ENCODE measurements around the gene SH3GL1.

The SH3GL1 gene

DNA sequence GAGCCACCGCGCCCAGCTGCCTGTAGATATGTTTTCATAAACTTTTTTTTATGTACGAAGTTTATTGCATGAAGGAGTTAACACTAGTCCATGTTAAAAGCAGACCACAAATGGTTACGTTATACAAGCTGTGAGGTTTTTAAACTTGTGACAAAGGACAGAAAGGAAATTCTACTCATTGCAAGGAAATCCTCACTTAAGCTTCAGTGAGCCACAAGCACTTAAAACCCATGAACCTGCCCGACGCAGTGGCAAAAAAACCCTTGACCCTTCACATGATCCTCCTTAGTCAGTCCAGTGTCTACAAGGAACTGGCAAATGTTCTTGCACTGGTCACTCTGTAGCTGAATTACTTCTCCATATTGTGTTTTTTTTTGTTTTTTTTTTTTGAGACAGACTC is 52.8 kb downstream of the SH3GL1 start:
- DNase-seq (ENCODE audit: low read depth in 2 of 3, low spot score in 1 of 3): no peak

DNA sequence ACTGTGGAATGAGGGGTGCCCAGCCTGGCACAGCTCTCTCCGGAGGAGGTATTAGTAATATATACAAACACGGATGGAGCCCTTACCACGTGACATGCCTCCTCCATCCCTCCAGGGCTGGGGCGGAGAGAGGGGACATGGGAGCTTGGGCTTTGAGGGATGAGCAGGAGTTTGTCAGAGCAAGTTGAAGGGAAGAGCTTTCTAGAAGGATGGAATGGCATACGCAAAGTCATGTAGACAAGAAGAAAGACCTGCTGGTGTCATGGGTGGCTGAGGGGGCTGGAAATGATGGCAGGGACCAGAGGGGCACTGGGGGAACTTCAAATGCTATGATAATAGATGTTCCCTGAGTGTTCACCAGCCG is 54.3 kb downstream of the SH3GL1 start:
- DNase-seq (ENCODE audit: low read depth in 2 of 3, low spot score in 1 of 3): no peak

DNA sequence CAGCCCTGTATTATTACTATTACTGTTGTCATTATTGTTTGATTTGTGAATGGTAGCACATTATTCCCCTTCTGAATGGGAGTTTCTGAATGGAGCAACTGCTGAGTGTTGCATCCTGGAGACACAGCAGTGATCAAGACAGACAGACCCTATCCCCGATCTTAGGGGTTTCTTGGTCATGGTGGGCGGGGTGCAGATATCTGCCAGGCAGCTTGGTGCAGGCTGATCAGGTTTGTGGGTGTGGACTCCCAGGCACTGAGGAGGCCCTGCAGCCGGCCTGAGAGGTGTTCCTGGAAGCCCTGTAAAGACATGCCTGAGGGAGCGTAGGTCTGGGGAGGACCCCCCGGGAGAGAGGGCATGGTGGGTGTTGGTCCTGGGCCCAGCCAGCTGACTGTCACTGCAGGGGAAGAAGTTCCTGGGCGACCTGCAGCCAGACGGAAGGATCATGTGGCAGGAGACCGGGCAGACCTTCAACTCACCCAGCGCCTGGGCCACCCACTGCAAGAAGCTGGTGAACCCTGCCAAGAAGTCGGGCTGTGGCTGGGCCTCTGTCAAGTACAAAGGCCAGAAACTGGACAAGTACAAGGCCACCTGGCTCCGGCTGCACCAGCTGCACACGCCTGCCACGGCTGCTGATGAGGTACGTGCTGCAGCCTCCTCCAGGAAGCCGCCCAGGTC is 54.9 kb downstream of the SH3GL1 start:
- no peak for DNase-seq (ENCODE audit: low read depth in 2 of 3, low spot score in 1 of 3)

DNA sequence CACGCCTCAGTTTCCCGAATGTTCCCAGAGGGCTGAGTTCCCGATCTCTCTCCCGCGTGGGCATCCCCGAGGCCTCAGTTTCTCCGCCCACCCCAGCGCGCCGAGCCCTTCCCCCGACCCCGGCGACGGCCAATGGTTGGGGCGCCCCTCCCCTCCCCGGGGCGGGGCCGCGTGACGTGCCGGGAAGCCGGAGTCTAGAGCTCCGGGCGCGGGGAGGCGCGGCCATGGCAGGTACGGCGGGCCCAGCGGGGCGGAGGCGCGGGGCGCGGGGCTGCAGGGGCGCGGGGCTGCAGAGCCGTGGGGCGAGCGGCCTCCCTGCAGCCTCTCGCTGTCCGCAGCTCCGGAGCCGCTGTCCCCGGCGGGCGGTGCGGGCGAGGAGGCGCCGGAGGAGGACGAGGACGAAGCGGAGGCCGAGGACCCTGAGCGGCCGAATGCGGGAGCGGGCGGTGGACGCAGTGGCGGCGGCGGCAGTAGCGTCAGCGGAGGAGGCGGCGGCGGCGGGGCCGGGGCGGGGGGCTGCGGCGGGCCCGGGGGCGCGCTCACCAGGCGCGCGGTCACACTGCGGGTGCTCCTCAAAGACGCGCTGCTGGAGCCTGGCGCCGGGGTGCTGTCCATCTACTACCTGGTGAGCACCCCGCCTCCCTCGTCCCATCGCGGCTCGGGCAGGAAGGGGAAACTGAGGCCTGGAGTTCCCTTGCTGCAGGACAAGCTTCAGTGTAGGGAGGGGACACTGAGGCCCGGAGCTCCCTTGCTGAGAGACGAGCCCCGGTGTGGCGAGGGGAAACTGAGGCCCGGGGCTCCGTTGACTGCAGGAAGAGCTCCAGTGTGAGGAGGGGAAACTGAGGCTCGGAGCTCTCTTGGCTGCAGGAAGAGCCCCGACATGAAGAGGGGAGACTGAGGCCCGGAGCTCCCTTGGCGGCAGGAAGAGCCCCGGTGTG is 56.7 kb downstream of the SH3GL1 start, which contains the start of gene MPND:
Gene MPND (plus strand): TSS at position 193 of the 938 bp plus-strand sequence. CDS start 32 bp downstream, at position 225.
- DNase-seq (ENCODE audit: low read depth in 2 of 3, low spot score in 1 of 3): peak; percentile 79 to 93 (median 88)

DNA sequence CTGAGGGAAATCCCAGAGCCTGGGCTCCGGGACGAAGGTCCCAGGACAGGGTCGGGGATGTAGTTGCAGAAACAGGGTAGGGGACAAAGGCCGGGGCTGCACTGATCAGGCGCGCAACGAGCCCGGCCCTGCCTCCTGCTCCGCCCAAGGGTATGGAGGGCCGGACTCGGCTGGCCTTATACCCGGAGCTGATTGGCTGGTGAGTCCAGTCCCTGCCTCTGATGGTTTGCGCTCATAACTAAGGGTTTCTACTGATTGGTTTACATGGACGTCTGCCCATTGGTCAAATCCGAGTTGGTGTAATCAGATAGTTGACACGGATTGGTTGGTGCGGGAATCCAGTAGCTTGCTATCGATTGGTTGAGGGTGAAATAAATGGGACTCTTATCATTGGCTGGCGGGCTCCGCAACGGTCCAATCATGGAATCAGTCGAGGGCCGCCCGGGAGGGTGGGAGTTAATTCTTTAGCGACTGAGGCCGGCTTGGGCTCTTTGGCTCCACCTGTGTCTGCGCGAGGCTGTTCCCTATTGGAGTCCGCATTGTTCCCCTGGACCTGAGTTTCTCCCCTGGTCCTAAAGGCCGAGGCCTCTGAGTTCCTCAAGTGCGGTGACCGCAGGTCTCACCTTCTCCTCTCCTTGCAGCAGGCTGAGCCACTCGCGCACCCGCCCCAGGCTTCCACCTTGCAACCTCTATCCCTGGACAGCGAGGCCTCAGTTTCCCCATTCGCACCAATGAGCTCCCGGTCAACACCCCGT is 57.6 kb downstream of the SH3GL1 start:
- peak; percentile 89 to 91 (median 90) for DNase-seq (ENCODE audit: low read depth in 2 of 3, low spot score in 1 of 3)

DNA sequence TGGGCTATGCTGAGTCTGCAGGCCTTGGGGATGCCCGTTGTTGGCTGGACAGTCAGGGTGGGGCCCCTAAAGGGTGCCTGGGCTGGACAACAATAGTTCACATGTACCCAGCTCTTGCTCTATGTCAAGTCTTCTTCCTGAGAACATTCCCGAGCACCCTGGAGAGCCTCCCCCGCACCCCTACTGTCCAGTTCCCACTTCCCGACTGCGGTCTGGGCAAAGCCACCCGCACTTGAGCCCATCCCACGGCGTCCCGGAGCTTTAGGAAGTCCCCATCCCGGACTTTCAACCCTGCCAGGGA is 58.1 kb downstream of the SH3GL1 start:
- no peak for DNase-seq (ENCODE audit: low read depth in 2 of 3, low spot score in 1 of 3)

DNA sequence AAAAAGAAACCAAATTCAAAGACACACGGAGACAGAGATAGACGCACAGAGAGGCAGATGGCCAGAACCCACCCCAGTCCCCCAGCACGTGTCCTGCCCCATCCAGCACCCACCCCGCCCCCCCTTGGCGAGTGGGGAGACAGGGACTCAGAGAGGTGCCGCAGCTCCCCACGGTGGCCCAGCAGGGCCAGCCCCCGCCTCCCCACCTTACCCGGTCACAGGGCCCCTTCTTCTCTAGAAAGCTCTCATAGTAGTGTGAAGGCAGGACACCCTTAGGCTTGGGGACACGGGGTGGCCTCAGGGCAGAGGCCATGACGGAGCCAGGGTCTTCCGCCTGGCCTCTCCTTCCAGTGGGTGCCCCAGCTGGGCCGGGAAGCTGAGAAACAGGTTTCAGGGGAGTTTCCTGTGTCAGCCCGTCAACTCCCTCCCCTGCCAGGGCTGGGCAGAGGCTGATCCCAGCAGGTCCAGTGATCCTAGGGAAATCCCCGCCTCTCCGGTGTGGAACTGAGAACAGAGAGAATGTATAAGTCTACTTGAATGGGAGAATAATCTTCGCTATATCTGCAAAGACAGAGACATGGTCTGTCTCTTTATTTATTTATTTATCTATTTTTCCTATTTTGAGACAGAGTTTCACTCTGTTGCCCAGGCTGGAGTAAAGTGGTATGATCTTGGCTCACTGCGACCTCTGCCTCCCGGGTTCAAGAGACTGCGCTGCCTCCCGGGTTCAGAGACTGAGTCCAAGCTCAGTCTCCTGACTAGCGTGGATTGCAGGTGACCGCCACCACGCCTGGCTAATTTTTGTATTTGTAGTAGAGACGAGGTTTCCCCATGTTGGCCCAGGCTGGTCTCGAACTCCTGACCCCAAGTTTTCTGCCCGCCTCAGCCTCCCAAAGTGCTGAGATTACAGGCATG is 61.6 kb downstream of the SH3GL1 start, which contains the start of gene STAP2:
Gene STAP2 (minus strand): TSS at position 387 of the 915 bp plus-strand sequence. CDS start 74 bp downstream, at position 313.
- no peak for DNase-seq (ENCODE audit: low read depth in 2 of 3, low spot score in 1 of 3)

DNA sequence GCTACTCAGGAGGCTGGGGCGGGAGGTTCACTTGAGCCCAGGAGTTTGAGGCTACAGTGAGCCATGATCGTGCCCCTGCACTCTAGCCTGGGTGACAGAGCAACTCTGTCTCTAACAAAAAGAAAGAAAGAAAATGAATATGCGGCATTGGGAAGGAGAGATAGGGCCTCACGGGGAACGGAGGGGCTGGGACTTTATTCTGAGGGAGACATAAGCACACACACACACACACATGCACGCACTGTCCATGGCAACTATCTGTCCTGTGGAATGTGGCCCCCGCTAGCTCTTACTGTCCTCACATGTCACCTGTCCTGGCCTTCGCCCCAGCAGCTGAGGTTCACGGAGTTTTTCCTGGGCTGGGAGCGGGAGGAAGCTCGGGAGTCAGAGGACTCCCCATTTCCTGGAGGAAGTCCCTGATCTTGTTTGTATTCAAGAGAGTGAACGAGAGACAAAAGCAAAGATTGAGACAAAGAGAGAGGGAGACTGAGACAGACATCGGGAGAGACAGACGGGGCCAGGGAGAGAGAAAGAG is 62.4 kb downstream of the SH3GL1 start:
- no peak for DNase-seq (ENCODE audit: low read depth in 2 of 3, low spot score in 1 of 3)

DNA sequence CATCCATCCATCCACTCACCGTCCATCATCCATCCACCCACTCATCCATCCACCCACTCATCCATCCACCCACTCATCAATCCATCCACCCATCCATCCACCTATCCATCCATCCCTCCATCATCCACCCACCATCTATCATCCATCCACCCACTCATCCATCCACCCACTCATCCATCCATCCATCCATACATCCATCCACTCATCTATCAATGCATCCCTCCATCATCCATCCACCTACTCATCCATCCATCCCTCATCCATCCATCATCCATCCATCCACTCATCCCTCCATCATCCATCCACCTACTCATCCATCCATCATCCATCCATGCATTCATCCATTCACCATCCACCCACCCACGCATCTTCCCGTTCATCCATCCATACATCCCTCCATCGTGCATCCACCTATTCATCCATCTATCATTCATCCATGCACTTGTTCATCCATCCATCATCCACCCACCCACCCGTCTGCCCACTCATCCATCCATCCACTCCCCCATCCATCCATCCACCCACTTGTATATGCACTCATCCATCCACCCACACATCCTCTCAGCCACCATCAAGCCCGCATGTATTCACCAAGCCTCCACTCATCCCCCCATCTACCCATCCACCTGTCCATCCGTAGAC is 65.3 kb downstream of the SH3GL1 start:
- no peak for DNase-seq (ENCODE audit: low read depth in 2 of 3, low spot score in 1 of 3)

DNA sequence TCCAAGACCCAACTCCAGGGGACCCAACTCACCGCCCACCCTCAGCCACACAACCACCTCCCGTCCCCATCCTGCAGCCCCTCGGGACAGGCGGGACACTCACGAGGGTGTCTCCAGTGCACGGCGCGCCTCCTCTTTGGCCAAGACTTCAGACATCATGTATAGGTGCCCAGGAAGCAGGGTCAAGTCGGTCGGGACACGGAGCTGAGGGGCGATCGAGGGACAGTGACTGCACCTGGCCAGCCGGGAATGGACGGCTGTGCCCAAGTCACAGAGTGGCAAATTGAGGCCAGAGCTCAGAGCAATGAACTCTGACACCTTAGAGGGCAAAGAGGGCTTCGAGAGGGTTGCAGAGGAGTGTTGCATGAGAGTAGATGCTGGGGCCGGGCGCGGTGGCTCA is 70.5 kb downstream of the SH3GL1 start:
- DNase-seq (ENCODE audit: low read depth in 2 of 3, low spot score in 1 of 3): no peak

DNA sequence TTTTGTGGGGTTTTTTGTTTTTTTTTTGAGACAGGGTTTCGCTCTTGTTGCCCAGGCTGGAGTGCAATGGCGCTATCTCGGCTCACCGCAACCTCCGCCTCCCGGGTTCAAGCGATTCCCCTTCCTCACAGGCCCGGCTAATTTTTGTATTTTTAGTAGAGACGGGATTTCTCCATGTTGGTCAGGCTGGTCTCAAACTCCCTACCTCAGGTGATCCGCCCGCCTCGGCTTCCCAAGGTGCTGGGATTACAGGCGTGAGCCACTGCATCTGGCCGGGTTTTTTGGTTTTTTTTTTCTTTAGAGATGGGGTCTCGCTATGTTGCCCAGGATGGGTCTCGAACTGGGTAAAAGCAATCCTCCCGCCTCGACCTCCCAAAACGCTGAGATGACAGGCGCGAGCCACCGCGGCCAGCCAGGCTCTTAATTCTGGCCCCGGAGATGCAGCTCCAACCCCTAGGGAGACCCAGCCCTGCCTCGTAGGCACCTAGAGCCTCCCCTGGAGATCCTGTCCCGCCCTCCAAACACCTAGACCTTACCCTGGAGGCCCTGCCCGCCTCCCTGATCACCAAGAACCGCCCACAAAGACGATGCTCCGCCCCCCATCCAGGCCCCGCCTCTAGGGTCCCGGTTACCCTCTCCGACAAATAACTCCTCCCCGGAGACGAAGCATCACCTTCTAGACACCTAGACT is 71.2 kb downstream of the SH3GL1 start:
- peak; percentile 16 to 54 (median 54) for DNase-seq (ENCODE audit: low read depth in 2 of 3, low spot score in 1 of 3)

DNA sequence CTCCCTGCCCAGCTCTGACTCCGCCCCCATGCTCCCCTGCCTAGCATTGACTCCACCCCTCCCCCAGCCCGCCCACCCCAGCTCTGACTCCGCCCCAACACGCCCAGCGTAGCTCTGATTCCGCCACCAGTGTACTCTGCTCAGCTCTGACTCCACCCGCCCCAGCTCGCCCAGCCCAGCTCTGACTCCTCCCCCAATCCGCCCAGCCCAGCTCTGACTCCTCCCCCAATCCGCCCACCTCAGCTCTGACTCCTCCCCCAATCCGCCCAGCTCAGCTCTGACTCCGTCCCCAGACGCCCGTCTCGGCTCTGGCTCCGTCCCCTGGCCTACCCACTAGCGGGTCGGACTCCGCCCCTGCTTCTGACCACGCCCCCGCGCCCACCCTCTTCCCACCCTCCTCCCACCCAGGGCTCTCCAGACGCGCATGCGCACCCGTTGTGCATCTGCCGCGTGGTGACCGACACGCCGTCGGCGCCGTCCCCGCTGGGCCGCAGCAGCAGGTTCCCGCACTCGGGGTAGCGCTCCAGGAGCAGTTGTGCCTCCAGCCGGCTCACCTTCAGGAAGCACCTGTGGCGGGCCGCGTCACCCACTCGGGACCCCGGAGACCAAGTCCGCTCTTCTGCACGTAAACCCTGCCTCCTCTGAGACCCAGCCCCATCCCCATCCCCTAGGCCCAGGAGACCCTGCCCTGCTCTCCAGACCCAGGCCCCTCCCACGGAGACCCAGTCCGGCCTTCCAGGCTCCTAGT is 71.9 kb downstream of the SH3GL1 start:
- DNase-seq (ENCODE audit: low read depth in 2 of 3, low spot score in 1 of 3): peak; percentile 89 to 99 (median 96)

DNA sequence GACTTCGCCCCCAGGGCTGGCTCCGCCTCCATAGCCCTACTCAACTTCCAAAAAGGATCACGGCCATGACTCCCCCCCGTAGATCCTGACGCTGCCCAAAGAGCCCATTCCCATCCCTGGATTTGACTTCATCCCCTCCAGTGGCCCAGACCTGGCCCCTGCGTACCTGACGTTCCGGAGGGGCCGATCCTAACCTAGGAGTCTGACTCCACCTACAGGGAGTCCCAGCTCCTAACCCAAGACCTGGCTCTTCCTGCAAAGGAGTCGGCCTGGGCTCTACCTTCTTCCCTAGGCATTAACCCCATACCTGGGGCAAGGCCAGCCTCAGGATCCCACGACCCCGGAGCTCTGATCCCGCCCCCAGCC is 72.5 kb downstream of the SH3GL1 start:
- no peak for DNase-seq (ENCODE audit: low read depth in 2 of 3, low spot score in 1 of 3)

DNA sequence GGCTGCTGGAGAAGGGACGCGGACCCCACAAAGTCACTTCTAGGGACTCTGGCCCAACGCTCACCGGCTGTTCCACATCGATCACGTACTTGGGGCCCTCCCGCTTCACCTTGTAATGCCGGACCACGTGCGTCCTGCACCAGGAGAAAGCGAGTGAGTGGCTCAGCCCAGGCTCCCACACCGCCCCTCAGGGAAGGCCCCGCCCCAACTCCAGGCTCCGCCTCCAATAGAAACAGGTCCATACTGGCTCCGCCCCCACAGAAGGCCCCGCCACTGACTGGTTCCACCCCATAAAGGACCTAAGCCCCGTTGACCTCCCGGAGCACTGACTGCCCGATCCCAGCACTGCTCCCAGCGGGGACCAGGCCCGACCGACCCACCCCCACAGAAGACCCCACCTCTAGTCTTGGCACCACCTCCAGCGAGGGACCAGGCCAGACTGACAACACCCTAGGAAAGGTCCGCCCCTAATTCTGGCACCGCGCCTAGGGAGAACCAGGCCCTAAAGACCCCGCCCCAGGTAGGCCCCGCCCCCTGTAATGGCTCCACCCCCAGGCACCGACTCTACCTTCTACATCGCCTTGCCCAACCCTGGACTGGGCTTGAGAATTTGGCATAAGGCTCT is 73.0 kb downstream of the SH3GL1 start:
- peak; percentile 59 to 86 (median 80) for DNase-seq (ENCODE audit: low read depth in 2 of 3, low spot score in 1 of 3)

DNA sequence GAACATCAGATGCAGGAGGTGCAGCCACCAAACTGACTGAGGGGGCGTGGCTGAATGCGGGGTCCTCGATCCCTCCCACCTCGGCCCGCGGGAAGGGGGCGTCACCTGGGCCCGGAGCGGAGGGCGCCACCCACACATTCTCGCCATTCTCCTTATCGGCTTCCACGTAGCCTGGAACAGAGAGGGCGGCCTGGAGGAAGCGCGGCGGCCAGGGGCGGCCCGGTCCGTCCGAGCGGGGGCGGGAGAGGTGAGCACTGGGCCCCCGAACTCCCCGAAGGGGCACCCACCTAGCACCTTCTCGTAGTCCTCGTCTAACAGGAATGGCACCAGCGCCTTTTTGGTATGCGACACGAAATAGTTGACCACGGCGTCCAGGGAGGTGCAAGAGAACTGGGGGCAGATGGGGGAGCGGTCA is 73.5 kb downstream of the SH3GL1 start:
- DNase-seq (ENCODE audit: low read depth in 2 of 3, low spot score in 1 of 3): no peak

DNA sequence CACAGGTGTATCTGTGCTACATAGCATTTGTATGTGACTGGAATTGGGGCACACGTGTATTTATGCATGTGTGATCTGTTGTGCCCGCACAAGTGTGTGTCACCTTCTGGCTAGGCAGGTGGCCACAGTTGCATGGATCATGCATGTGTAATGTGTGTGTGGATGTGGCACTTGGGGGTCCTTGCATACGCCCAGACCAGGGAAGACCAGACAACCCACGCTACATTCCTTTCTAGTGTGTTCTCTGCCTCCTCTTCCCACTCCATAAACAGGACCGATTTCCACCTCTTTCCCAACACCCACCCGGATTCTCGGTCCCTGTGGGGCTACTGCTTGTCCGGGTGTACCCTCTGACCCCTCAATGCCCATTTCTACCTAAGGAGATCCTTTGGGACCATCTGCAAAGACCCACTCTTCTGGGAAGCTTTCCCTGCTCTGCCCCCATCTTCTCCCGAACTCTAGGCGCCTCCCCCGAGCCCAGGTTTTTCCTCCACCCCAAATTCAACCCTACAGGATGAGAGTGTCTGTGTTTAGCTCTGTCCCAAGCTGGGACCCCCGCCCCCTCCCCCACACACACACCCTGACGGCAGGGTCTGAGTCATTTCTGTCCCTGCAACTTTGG is 74.0 kb downstream of the SH3GL1 start:
- no peak for DNase-seq (ENCODE audit: low read depth in 2 of 3, low spot score in 1 of 3)

DNA sequence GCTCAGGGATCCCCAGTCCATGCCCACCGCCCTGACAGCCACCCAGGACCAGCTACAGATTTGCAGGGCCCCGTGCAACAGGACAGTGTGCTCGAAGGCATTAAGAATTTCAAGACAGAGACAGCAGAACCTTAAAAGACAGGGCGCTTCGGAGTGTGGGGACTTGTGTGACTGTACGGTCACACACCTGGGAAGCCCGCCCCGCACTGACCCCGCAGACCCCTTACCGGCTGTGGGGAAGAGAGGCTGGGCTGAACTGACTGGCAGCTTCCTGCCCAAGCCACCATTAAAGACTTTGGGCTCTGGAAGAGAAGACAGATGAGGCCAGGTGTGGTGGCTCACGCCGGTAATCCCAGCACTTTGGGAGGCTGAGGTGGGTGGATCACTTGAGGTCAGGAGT is 76.1 kb downstream of the SH3GL1 start:
- no peak for DNase-seq (ENCODE audit: low read depth in 2 of 3, low spot score in 1 of 3)

DNA sequence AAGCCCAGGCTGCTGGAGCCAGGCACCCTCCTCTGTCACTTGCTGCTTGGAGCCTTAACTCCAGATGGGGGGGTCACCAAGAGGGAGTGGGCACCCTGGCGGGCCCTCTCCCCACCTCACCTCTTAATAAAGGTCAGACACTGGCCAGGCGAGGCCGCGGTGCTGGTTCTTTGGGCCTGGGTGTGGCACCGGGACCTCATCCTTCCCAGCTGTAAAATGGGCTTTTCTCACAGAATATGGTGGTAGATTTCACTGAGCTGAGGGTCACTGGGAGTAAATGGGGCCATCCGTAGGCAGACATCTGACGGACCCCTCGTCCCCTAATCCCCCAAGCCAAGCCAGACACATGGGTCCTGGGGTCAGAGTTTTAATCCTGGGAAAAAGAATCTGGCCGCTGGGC is 76.7 kb downstream of the SH3GL1 start:
- no peak for DNase-seq (ENCODE audit: low read depth in 2 of 3, low spot score in 1 of 3)
